Peyer's patch (tissue), 4 donors: ENCODE data around the gene RNGTT.

ENCODE experiments used
- CTCF ChIP-seq, 6 experiments: fragments of 450-650 bp in 4 of 6; fragments of 200-600 bp in 2 of 6; sonication (generic) in 1 of 6; IDR thresholded peaks; one replicate each; pipeline ENCODE4 v1.5.1; 2017 to 2019; ENCODE audit warnings: antibody characterized with exemption in 6 of 6, mild to moderate bottlenecking in 3 of 6, moderate library complexity in 1 of 6
- POLR2A ChIP-seq, 2 donors: fragments of 450-650 bp; IDR thresholded peaks; one replicate each; pipeline ENCODE4 v1.5.1; 2017; ENCODE audit warnings: antibody characterized with exemption in 2 of 2, mild to moderate bottlenecking in 2 of 2, moderate library complexity in 2 of 2

GRCh38 chr6:88741071-88741470, 222.3 kb downstream of the RNGTT start:
- TF ChIP-seq CTCF (IDR thresholded peaks at IDR 0.05) (no peak), POLR2A (IDR thresholded peaks at IDR 0.05) (no peak)
